MCF 10A (cell line): ENCODE data around the gene TADA2A. TPM values are rescaled to one million over a fixed set of nuclear protein-coding genes. Genes with fewer than 3 reads are reported as not detected.

Source experiments
- BruUV-seq: library from RNA; stranded (reverse); fragments of 400-500 nt; replicated peaks from 2 replicates; lab custom pipeline; 2021; lab: Mats Ljungman, UMichigan
- CTCF ChIA-PET: fragments of 300-600 bp; sonication (Branson Sonifier 250); formaldehyde crosslinking; extraction: SDS; loops from one replicate; lab custom pipeline; 2021; ENCODE audit warnings: antibody characterized with exemption, inconsistent platforms; lab: Yijun Ruan, JAX
- POLR2A ChIA-PET: fragments of 300-600, 350-650 bp; sonication (Branson Sonifier 250); formaldehyde crosslinking; extraction: SDS; loops from one replicate; lab custom pipeline; 2020; ENCODE audit warnings: antibody characterized with exemption, inconsistent platforms; lab: Yijun Ruan, JAX
- DNase-seq: peaks from one replicate; pipeline ENCODE4 v3.0.0-alpha.2; 2018; ENCODE audit not compliant: unreplicated experiment
- H3K27ac Mint-ChIP-seq: one replicate; pipeline ENCODE4 v1.8.0; 2022; ENCODE audit warnings: mild to moderate bottlenecking, low read depth, mixed read lengths; ENCODE audit not compliant: unreplicated experiment
- H3K27me3 Mint-ChIP-seq: one replicate; pipeline ENCODE4 v1.8.0; 2022; ENCODE audit warnings: mixed read lengths; ENCODE audit not compliant: insufficient read depth, unreplicated experiment
- H3K36me3 Mint-ChIP-seq: one replicate; pipeline ENCODE4 v1.8.0; 2022; ENCODE audit warnings: mild to moderate bottlenecking, moderate library complexity, mixed read lengths; ENCODE audit not compliant: insufficient read depth, unreplicated experiment
- H3K4me1 Mint-ChIP-seq: one replicate; pipeline ENCODE4 v1.8.0; 2022; ENCODE audit warnings: mixed read lengths; ENCODE audit not compliant: insufficient read depth, unreplicated experiment
- H3K4me3 Mint-ChIP-seq: one replicate; pipeline ENCODE4 v1.8.0; 2022; ENCODE audit warnings: mild to moderate bottlenecking, moderate library complexity, mixed read lengths; ENCODE audit not compliant: unreplicated experiment
- H3K9me3 Mint-ChIP-seq: one replicate; pipeline ENCODE4 v1.8.0; 2022; ENCODE audit warnings: mixed read lengths; ENCODE audit not compliant: unreplicated experiment
- CTCF ChIP-seq: fragments of 200-600 bp; IDR thresholded peaks from one replicate; pipeline ENCODE4 v1.8.0; 2022; ENCODE audit warnings: antibody characterized with exemption, mild to moderate bottlenecking; ENCODE audit not compliant: unreplicated experiment
- intact Hi-C: fragments of 100-400 bp; cut with micrococcal nuclease; formaldehyde crosslinking; loops from 2 replicates; pipeline ENCODE4 v1.14.1; 2022
- total RNA-seq: library from RNA; stranded (reverse); gene quantifications from 2 replicates; pipeline ENCODE4 v1.2.3, GENCODE V29; 2022

TADA2A gene
- total RNA-seq, 1 experiment from 2014 or later = 31.3 TPM

GRCh38 chr17:37382056-37382455 lies 24.6 kb upstream of the TADA2A start:
- TF ChIP-seq CTCF = no peak
- H3K4me3 Mint-ChIP-seq = no peak overlapping the region
- no peaks in the 10 kb centered on the region for H3K36me3 Mint-ChIP-seq
- no peak for DNase-seq
- intact Hi-C loops = no loop called here
- H3K27me3 Mint-ChIP-seq = no peaks in the 10 kb centered on the region
- ChIA-PET CTCF (interaction anchor here (2.3 kb wide), 1 partner anchor 8 kb away, joined by 22 read pairs; no protein-coding TSS in a partner anchor), POLR2A (interaction anchor here (0.6 to 1.5 kb wide), 2 partner anchors 10 to 25 kb away, joined by 4 to 7 read pairs; partner anchors contain the start of genes ACACA and TADA2A)
- H3K4me1 Mint-ChIP-seq = peaks cover 15% of the 10 kb centered on the region
- no peak overlapping the region for H3K27ac Mint-ChIP-seq
- no peaks in the 10 kb centered on the region for H3K9me3 Mint-ChIP-seq
- BruUV-seq = no TSS peak

GRCh38 chr17:37384560-37385149 lies 22.0 kb upstream of the TADA2A start:
- Mint-ChIP-seq H3K27ac (no peak overlapping the region), H3K36me3 (no peaks in the 10 kb centered on the region), H3K27me3 (no peaks in the 10 kb centered on the region), H3K9me3 (no peaks in the 10 kb centered on the region), H3K4me1 (peaks cover 15% of the 10 kb centered on the region), H3K4me3 (no peak overlapping the region)
- no TSS peak for BruUV-seq
- TF ChIP-seq CTCF = no peak
- CTCF ChIA-PET = interaction anchor here (0.6 kb wide), 1 partner anchor 168 kb away, joined by 3 read pairs; no protein-coding TSS in a partner anchor
- DNase-seq = no peak
- intact Hi-C loops = no loop called here
- POLR2A ChIA-PET = no interaction called here

- BruUV-seq = no TSS peak
- intact Hi-C loops = no loop called here
- H3K9me3 Mint-ChIP-seq = no peaks in the 10 kb centered on the region
- POLR2A ChIA-PET = interaction anchor here (1.2 kb wide), 1 partner anchor 12 kb away, joined by 3 read pairs; no protein-coding TSS in a partner anchor
- CTCF ChIA-PET = interaction anchor here (0.6 to 2.2 kb wide), 7 partner anchors 9 to 169 kb away, joined by 3 to 13 read pairs (median 3); no protein-coding TSS in a partner anchor
- H3K4me1 Mint-ChIP-seq = peaks cover 15% of the 10 kb centered on the region
- H3K4me3 Mint-ChIP-seq = no peak overlapping the region
- TF ChIP-seq CTCF = no peak
- DNase-seq = no peak
- no peaks in the 10 kb centered on the region for H3K27me3 Mint-ChIP-seq
- no peak overlapping the region for H3K27ac Mint-ChIP-seq
- no peaks in the 10 kb centered on the region for H3K36me3 Mint-ChIP-seq
These were observed 21.2 kb upstream of the TADA2A start for GRCh38 chr17:37385474-37385990.

- H3K9me3 Mint-ChIP-seq = no peaks in the 10 kb centered on the region
- no peaks in the 10 kb centered on the region for H3K27me3 Mint-ChIP-seq
- intact Hi-C loops = no loop called here
- no peaks in the 10 kb centered on the region for H3K36me3 Mint-ChIP-seq
- no peak for DNase-seq
- H3K27ac Mint-ChIP-seq = no peak overlapping the region
- CTCF ChIA-PET = interaction anchor here (0.6 to 2.2 kb wide), 5 partner anchors 10 to 147 kb away, joined by 3 to 13 read pairs (median 4); no protein-coding TSS in a partner anchor
- no peak for TF ChIP-seq CTCF
- H3K4me1 Mint-ChIP-seq = peaks cover 17% of the 10 kb centered on the region
- BruUV-seq = no TSS peak
- POLR2A ChIA-PET = interaction anchor here (1.2 kb wide), 1 partner anchor 13 kb away, joined by 3 read pairs; no protein-coding TSS in a partner anchor
- no peak overlapping the region for H3K4me3 Mint-ChIP-seq
These were observed 20.2 kb upstream of the TADA2A start for GRCh38 chr17:37386462-37386861.
